ENCODE results near the gene UBE2R2. TPM values are rescaled to one million over a fixed set of nuclear protein-coding genes. Genes with fewer than 3 reads are reported as not detected.
A peak's percentile ranks its signal among the peaks of the same experiment; 100 is the strongest.

Gene UBE2R2
- total RNA-seq, 2 donors from 2014 or later: 66.4 to 74.4 TPM

- Mint-ChIP-seq H3K27me3 (ENCODE audit: insufficient read depth) (no peaks in the 10 kb centered on the region), H3K4me3 (no peak overlapping the region), H3K9me3 (no peaks in the 10 kb centered on the region), H3K27ac (no peak overlapping the region), H3K36me3 (ENCODE audit: low read depth) (peaks cover 73% of the 10 kb centered on the region), H3K4me1 (no peaks in the 10 kb centered on the region)
- TF ChIP-seq, protein P1, sequence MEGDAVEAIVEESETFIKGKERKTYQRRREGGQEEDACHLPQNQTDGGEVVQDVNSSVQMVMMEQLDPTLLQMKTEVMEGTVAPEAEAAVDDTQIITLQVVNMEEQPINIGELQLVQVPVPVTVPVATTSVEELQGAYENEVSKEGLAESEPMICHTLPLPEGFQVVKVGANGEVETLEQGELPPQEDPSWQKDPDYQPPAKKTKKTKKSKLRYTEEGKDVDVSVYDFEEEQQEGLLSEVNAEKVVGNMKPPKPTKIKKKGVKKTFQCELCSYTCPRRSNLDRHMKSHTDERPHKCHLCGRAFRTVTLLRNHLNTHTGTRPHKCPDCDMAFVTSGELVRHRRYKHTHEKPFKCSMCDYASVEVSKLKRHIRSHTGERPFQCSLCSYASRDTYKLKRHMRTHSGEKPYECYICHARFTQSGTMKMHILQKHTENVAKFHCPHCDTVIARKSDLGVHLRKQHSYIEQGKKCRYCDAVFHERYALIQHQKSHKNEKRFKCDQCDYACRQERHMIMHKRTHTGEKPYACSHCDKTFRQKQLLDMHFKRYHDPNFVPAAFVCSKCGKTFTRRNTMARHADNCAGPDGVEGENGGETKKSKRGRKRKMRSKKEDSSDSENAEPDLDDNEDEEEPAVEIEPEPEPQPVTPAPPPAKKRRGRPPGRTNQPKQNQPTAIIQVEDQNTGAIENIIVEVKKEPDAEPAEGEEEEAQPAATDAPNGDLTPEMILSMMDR (conservative IDR thresholded peaks at IDR 0.05): no peak
- 100% methylated on average over 1 of the region's 1 CpG for WGBS, 2 experiments (ENCODE audit: insufficient coverage in 1 of 2, insufficient read length in 1 of 2)
- Histone ChIP-seq H3K27me3 (ENCODE audit: control insufficient read depth, insufficient read depth, low read length, poor library complexity, severe bottlenecking) (no peaks in the 10 kb centered on the region), H3K27ac (ENCODE audit: low read depth, low read length) (no peak overlapping the region), H3K4me3 (ENCODE audit: low read length) (no peak overlapping the region), H3K4me1 (ENCODE audit: control insufficient read depth, insufficient read depth, low read length) (no peaks in the 10 kb centered on the region), H3K9ac (ENCODE audit: extremely low read depth, low read length, poor library complexity, severe bottlenecking) (no peak overlapping the region), H3K9me3 (ENCODE audit: control insufficient read depth, low read length) (no peaks in the 10 kb centered on the region), H3K36me3 (ENCODE audit: control insufficient read depth, insufficient read depth, low read length) (peaks cover 94% of the 10 kb centered on the region)
- no peak for DNase-seq
Measured at GRCh38 chr9:33950371-33950770, 133.4 kb downstream of the UBE2R2 start.

DNA sequence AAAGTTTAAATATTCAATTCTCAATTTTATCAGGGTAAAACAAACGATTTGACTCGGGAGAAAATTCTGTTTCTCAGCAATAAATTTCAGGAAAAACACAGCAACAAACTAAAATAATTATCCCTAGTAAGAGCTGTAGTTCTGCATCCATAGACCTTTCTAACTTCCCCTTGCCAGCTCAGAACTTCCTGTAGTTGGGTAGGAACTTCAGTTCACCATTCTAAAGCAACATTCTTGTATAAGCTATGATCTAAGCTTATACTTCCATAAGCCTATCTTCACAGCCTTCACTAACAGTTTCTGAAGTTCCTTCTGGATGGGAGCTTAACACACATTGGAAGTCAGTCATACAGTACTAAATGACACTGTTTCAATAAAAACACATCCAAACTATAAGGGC, 135.1 kb downstream of the UBE2R2 start:
- no peak for DNase-seq
- H3K4me3 ChIP-seq (ENCODE audit: low read length): no peak overlapping the region
- H3K4me3 Mint-ChIP-seq: no peak overlapping the region
- TF ChIP-seq, protein P1 (conservative IDR thresholded peaks at IDR 0.05): no peak
- H3K27me3 Mint-ChIP-seq (ENCODE audit: insufficient read depth): no peaks in the 10 kb centered on the region
- H3K36me3 ChIP-seq (ENCODE audit: control insufficient read depth, insufficient read depth, low read length): peaks cover 92% of the 10 kb centered on the region
- no peaks in the 10 kb centered on the region for H3K9me3 ChIP-seq (ENCODE audit: control insufficient read depth, low read length)
- WGBS, 2 experiments (ENCODE audit: insufficient coverage in 1 of 2, insufficient read length in 1 of 2): 90% methylated on average over 2 of the region's 2 CpGs; no CpG with 5 or more reads in 1 of the 2 experiments
- H3K9ac ChIP-seq (ENCODE audit: extremely low read depth, low read length, poor library complexity, severe bottlenecking): no peak overlapping the region
- H3K27me3 ChIP-seq (ENCODE audit: control insufficient read depth, insufficient read depth, low read length, poor library complexity, severe bottlenecking): no peaks in the 10 kb centered on the region
- H3K9me3 Mint-ChIP-seq: no peaks in the 10 kb centered on the region
- H3K36me3 Mint-ChIP-seq (ENCODE audit: low read depth): peaks cover 72% of the 10 kb centered on the region
- H3K4me1 ChIP-seq (ENCODE audit: control insufficient read depth, insufficient read depth, low read length): no peaks in the 10 kb centered on the region
- H3K27ac Mint-ChIP-seq: no peak overlapping the region
- H3K4me1 Mint-ChIP-seq: no peaks in the 10 kb centered on the region
- no peak overlapping the region for H3K27ac ChIP-seq (ENCODE audit: low read depth, low read length)

GRCh38 chr9:33956544-33956943, 139.6 kb downstream of the UBE2R2 start:
- no peaks in the 10 kb centered on the region for H3K9me3 Mint-ChIP-seq
- no peaks in the 10 kb centered on the region for H3K27me3 Mint-ChIP-seq (ENCODE audit: insufficient read depth)
- peak overlapping the region; percentile 61 for H3K27ac Mint-ChIP-seq
- no peak overlapping the region for H3K4me3 Mint-ChIP-seq
- H3K27ac ChIP-seq (ENCODE audit: low read depth, low read length): no peak overlapping the region
- WGBS, 2 experiments (ENCODE audit: insufficient coverage in 1 of 2, insufficient read length in 1 of 2): 96% methylated on average over 4 of the region's 4 CpGs; no CpG with 5 or more reads in 1 of the 2 experiments
- peaks cover 95% of the 10 kb centered on the region for H3K36me3 ChIP-seq (ENCODE audit: control insufficient read depth, insufficient read depth, low read length)
- H3K27me3 ChIP-seq (ENCODE audit: control insufficient read depth, insufficient read depth, low read length, poor library complexity, severe bottlenecking): no peaks in the 10 kb centered on the region
- H3K4me1 ChIP-seq (ENCODE audit: control insufficient read depth, insufficient read depth, low read length): no peaks in the 10 kb centered on the region
- H3K4me1 Mint-ChIP-seq: peaks cover 6% of the 10 kb centered on the region
- no peak overlapping the region for H3K9ac ChIP-seq (ENCODE audit: extremely low read depth, low read length, poor library complexity, severe bottlenecking)
- DNase-seq: no peak
- H3K4me3 ChIP-seq (ENCODE audit: low read length): no peak overlapping the region
- no peaks in the 10 kb centered on the region for H3K9me3 ChIP-seq (ENCODE audit: control insufficient read depth, low read length)
- H3K36me3 Mint-ChIP-seq (ENCODE audit: low read depth): peaks cover 74% of the 10 kb centered on the region
- TF ChIP-seq, protein P1 (conservative IDR thresholded peaks at IDR 0.05): no peak
